Measurements from ENCODE around the gene SPHK2. TPM values are rescaled to one million over a fixed set of nuclear protein-coding genes. Genes with fewer than 3 reads are reported as not detected.
"Not testable (repeated sequence)": the region's sequence is repeated elsewhere in the genome, so short reads cannot be mapped to it uniquely, and the experiment has no call there.

SPHK2 gene
- total RNA-seq, result 8.0 TPM
- long read RNA-seq, partial matches to known transcripts, result 9 of 11 reads
- long read RNA-seq, other reads (novel, unspliced or antisense), result 1 of 11 reads

GRCh38 chr19:48618916-48619691 is at the start of gene SPHK2, which contains the start of gene RPL18:
Gene SPHK2, plus strand, starts transcription at chr19:48619506. Its CDS starts 1,009 bp downstream, at chr19:48620515.
Gene RPL18, minus strand, starts transcription at chr19:48619178. Its CDS starts 35 bp downstream, at chr19:48619143.
- Histone ChIP-seq H3K27me3 (ENCODE audit: low read depth) (no peaks in the 10 kb centered on the region), H3K4me1 (peaks cover 79% of the 10 kb centered on the region), H3K27ac (replicated peaks) (peak within 1 kb of the TSS; percentile 88), H3K4me3 (peak within 1 kb of the TSS; percentile 79), H3K36me3 (peaks cover 42% of the 10 kb centered on the region), H3K9me3 (replicated peaks) (no peaks in the 10 kb centered on the region)
- intact Hi-C loops (cut with micrococcal nuclease), result no loop called here
- no peak for TF ChIP-seq CTCF (IDR thresholded peaks at IDR 0.05; ENCODE audit: borderline replicate concordance)
- peak; percentile 97 for DNase-seq

GRCh38 chr19:48569814-48570213 is 49.5 kb upstream of the SPHK2 start:
- no peak for TF ChIP-seq CTCF (IDR thresholded peaks at IDR 0.05; ENCODE audit: borderline replicate concordance)
- peaks cover 18% of the 10 kb centered on the region for H3K27me3 ChIP-seq (ENCODE audit: low read depth)
- H3K4me1 ChIP-seq, result peaks cover 15% of the 10 kb centered on the region
- intact Hi-C loops (cut with micrococcal nuclease), result no loop called here
- H3K27ac ChIP-seq (replicated peaks), result no peak overlapping the region
- no peak overlapping the region for H3K4me3 ChIP-seq
- no peak for DNase-seq
- H3K36me3 ChIP-seq, result no peaks in the 10 kb centered on the region
- no peaks in the 10 kb centered on the region for H3K9me3 ChIP-seq (replicated peaks)

- H3K4me3 ChIP-seq, result no peak overlapping the region
- H3K4me1 ChIP-seq, result peaks cover 15% of the 10 kb centered on the region
- no peak for DNase-seq
- peaks cover 18% of the 10 kb centered on the region for H3K27me3 ChIP-seq (ENCODE audit: low read depth)
- no peak for TF ChIP-seq CTCF (IDR thresholded peaks at IDR 0.05; ENCODE audit: borderline replicate concordance)
- no peaks in the 10 kb centered on the region for H3K36me3 ChIP-seq
- intact Hi-C loops (cut with micrococcal nuclease), result no loop called here
- no peak overlapping the region for H3K27ac ChIP-seq (replicated peaks)
- H3K9me3 ChIP-seq (replicated peaks), result no peaks in the 10 kb centered on the region
Measured at GRCh38 chr19:48571378-48572162, 47.7 kb upstream of the SPHK2 start.

GRCh38 chr19:48573163-48573505 is 46.2 kb upstream of the SPHK2 start:
- TF ChIP-seq CTCF (IDR thresholded peaks at IDR 0.05; ENCODE audit: borderline replicate concordance), result no peak
- peak; percentile 31 for DNase-seq

GRCh38 chr19:48575931-48576622 is 43.2 kb upstream of the SPHK2 start:
- Histone ChIP-seq H3K4me3 (no peak overlapping the region), H3K27me3 (ENCODE audit: low read depth) (no peaks in the 10 kb centered on the region), H3K4me1 (peaks cover 5% of the 10 kb centered on the region), H3K27ac (replicated peaks) (no peak overlapping the region), H3K9me3 (replicated peaks) (no peaks in the 10 kb centered on the region), H3K36me3 (no peaks in the 10 kb centered on the region)
- DNase-seq, result no peak
- intact Hi-C loops (cut with micrococcal nuclease), result no loop called here
- TF ChIP-seq CTCF (IDR thresholded peaks at IDR 0.05; ENCODE audit: borderline replicate concordance), result no peak

More at GRCh38 chr19:48573163-48573505, 46.2 kb upstream of the SPHK2 start:
- H3K4me3 ChIP-seq, result no peak overlapping the region
- H3K27ac ChIP-seq (replicated peaks), result peak overlapping the region; percentile 67
- peaks cover 11% of the 10 kb centered on the region for H3K27me3 ChIP-seq (ENCODE audit: low read depth)
- no peaks in the 10 kb centered on the region for H3K9me3 ChIP-seq (replicated peaks)
- intact Hi-C loops (cut with micrococcal nuclease), result no loop called here
- H3K4me1 ChIP-seq, result peaks cover 10% of the 10 kb centered on the region
- H3K36me3 ChIP-seq, result no peaks in the 10 kb centered on the region

GRCh38 chr19:48577908-48578307 is 41.4 kb upstream of the SPHK2 start:
- intact Hi-C loops (cut with micrococcal nuclease); H3K9me3 ChIP-seq (replicated peaks); H3K4me1 ChIP-seq; H3K27ac ChIP-seq (replicated peaks); H3K4me3 ChIP-seq; H3K36me3 ChIP-seq; DNase-seq; H3K27me3 ChIP-seq (ENCODE audit: low read depth): not testable (repeated sequence)
